Esophagus squamous epithelium (tissue), 5 donors: ENCODE measurements around the gene ITGB3. TPM values are rescaled to one million over a fixed set of nuclear protein-coding genes. Genes with fewer than 3 reads are reported as not detected.
A peak's percentile ranks its signal among the peaks of the same experiment; 100 is the strongest.

Source experiments
- DNase-seq: peaks from one replicate; lab custom pipeline; 2025; lab: John Stamatoyannopoulos, UW
- H3K27ac ChIP-seq, 4 donors: fragments of 200-600 bp; sonication (generic); one replicate each; pipeline ENCODE4 v1.5.1; 2016 to 2019; ENCODE audit warnings: mild to moderate bottlenecking in 1 of 4
- H3K27me3 ChIP-seq, 4 donors: fragments of 200-600 bp; sonication (generic); 1 replicate in 3 of 4; 2 replicates in 1 of 4; pipeline versions ENCODE4 v1.5.1 to v1.6.0; 2017 to 2021; ENCODE audit warnings: antibody characterized with exemption in 1 of 4
- H3K36me3 ChIP-seq, 3 donors: fragments of 200-600 bp; sonication (generic); one replicate each; pipeline ENCODE4 v1.5.1; 2016 to 2019
- H3K4me1 ChIP-seq, 3 donors: fragments of 200-600 bp; sonication (generic); one replicate each; pipeline ENCODE4 v1.5.1; 2017 to 2019
- H3K4me3 ChIP-seq, 4 donors: fragments of 200-600 bp; sonication (generic); 1 replicate in 3 of 4; 2 replicates in 1 of 4; pipeline ENCODE4 v1.5.1; 2016 to 2019; ENCODE audit warnings: mild to moderate bottlenecking in 2 of 4, moderate library complexity in 1 of 4
- H3K9me3 ChIP-seq, 3 donors: fragments of 200-600 bp; sonication (generic); one replicate each; pipeline ENCODE4 v1.5.1; 2016 to 2019
- POLR2A ChIP-seq, 4 donors: fragments of 450-650 bp; IDR thresholded peaks; one replicate each; pipeline ENCODE4 v1.6.1; 2017; ENCODE audit warnings: antibody characterized with exemption in 4 of 4, mild to moderate bottlenecking in 4 of 4, moderate library complexity in 3 of 4
- WGBS, 2 donors: methylation state at CpG; one replicate each; pipeline ENCODE4 v1.1.5; 2018; 5-methylcytosine and 5-hydroxymethylcytosine counted together
- intact Hi-C: fragments of 100-400 bp; cut with DNase I; formaldehyde crosslinking; loops from one replicate; pipeline ENCODE4 v1.15.0; 2022
- total RNA-seq, 4 donors: library from RNA; depleted of rRNA; stranded (reverse); fragments of >200 nt; gene quantifications; one replicate each; pipeline ENCODE4 v1.1.0, GENCODE V29; 2016
- TF ChIP-seq, protein P1 (sequence below), 6 experiments: fragments of 450-650 bp in 4 of 6; fragments of 200-600 bp in 2 of 6; sonication (generic) in 2 of 6; IDR thresholded peaks; one replicate each; pipeline ENCODE4 v1.5.1; 2016 to 2019; ENCODE audit warnings: antibody characterized with exemption in 6 of 6, mild to moderate bottlenecking in 4 of 6, moderate library complexity in 4 of 6
- donor health status: DM: yes; HTN: yes; CAD: no.

Gene ITGB3
- total RNA-seq, 4 donors from 2014 or later = 0.23 to 7.2 (median 2.8) TPM

- TF ChIP-seq, protein P1, sequence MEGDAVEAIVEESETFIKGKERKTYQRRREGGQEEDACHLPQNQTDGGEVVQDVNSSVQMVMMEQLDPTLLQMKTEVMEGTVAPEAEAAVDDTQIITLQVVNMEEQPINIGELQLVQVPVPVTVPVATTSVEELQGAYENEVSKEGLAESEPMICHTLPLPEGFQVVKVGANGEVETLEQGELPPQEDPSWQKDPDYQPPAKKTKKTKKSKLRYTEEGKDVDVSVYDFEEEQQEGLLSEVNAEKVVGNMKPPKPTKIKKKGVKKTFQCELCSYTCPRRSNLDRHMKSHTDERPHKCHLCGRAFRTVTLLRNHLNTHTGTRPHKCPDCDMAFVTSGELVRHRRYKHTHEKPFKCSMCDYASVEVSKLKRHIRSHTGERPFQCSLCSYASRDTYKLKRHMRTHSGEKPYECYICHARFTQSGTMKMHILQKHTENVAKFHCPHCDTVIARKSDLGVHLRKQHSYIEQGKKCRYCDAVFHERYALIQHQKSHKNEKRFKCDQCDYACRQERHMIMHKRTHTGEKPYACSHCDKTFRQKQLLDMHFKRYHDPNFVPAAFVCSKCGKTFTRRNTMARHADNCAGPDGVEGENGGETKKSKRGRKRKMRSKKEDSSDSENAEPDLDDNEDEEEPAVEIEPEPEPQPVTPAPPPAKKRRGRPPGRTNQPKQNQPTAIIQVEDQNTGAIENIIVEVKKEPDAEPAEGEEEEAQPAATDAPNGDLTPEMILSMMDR (IDR thresholded peaks at IDR 0.05) = no peak
- TF ChIP-seq POLR2A (IDR thresholded peaks at IDR 0.05) = no peak
- DNase-seq = no peak
- H3K27ac ChIP-seq = peak overlapping the region in 1 of 4 donors; percentile 22
Observed at GRCh38 chr17:47207143-47208067, 46.2 kb upstream of the ITGB3 start.

GRCh38 chr17:47208744-47209488, 44.7 kb upstream of the ITGB3 start, which contains the start of gene MYL4:
TSS of gene MYL4 (plus strand) at chr17:47209348. CDS start at chr17:47209423, 75 bp downstream.
- intact Hi-C loops = no loop called here
- peaks cover 0 to 24% (median 7%) of the 10 kb centered on the region in 3 donors for H3K4me1 ChIP-seq
- DNase-seq = no peak
- no peaks in the 10 kb centered on the region for H3K27me3 ChIP-seq
- H3K9me3 ChIP-seq = no peaks in the 10 kb centered on the region
- H3K36me3 ChIP-seq = no peaks in the 10 kb centered on the region
- TF ChIP-seq, protein P1 (IDR thresholded peaks at IDR 0.05) = no peak
- TF ChIP-seq POLR2A (IDR thresholded peaks at IDR 0.05) = no peak
- WGBS, 2 donors = 79 to 87% methylated on average over 4 to 5 of the region's 6 CpGs
- no peak within 1 kb of the TSS for H3K4me3 ChIP-seq
- H3K27ac ChIP-seq = no peak within 1 kb of the TSS

More at GRCh38 chr17:47207143-47208067, 46.2 kb upstream of the ITGB3 start:
- Histone ChIP-seq H3K9me3 (no peaks in the 10 kb centered on the region), H3K4me3 (no peak overlapping the region), H3K4me1 (peaks cover 0 to 29% (median 9%) of the 10 kb centered on the region in 3 donors), H3K27me3 (no peaks in the 10 kb centered on the region), H3K36me3 (no peaks in the 10 kb centered on the region)
- intact Hi-C loops = no loop called here
- 84 to 93% methylated on average over 7 to 8 of the region's 8 CpGs for WGBS, 2 donors

GRCh38 chr17:47209499-47209898, 44.1 kb upstream of the ITGB3 start:
- TF ChIP-seq POLR2A (IDR thresholded peaks at IDR 0.05) = no peak
- TF ChIP-seq, protein P1 (IDR thresholded peaks at IDR 0.05) = no peak
- intact Hi-C loops = no loop called here
- H3K36me3 ChIP-seq = no peaks in the 10 kb centered on the region
- 92 to 100% methylated on average over 3 of the region's 3 CpGs for WGBS, 2 donors
- H3K9me3 ChIP-seq = no peaks in the 10 kb centered on the region
- no peaks in the 10 kb centered on the region for H3K27me3 ChIP-seq
- DNase-seq = no peak
- H3K4me3 ChIP-seq = no peak overlapping the region
- H3K27ac ChIP-seq = no peak overlapping the region
- peaks cover 0 to 19% (median 6%) of the 10 kb centered on the region in 3 donors for H3K4me1 ChIP-seq

GRCh38 chr17:47210105-47210504, 43.5 kb upstream of the ITGB3 start:
- H3K27me3 ChIP-seq = no peaks in the 10 kb centered on the region
- H3K4me3 ChIP-seq = no peak overlapping the region
- H3K4me1 ChIP-seq = peaks cover 0 to 13% (median 4%) of the 10 kb centered on the region in 3 donors
- no peaks in the 10 kb centered on the region for H3K36me3 ChIP-seq
- 61 to 65% methylated on average over 3 of the region's 3 CpGs for WGBS, 2 donors
- TF ChIP-seq, protein P1 (IDR thresholded peaks at IDR 0.05) = no peak
- no peak for TF ChIP-seq POLR2A (IDR thresholded peaks at IDR 0.05)
- intact Hi-C loops = no loop called here
- no peaks in the 10 kb centered on the region for H3K9me3 ChIP-seq
- H3K27ac ChIP-seq = no peak overlapping the region
- no peak for DNase-seq
